ENCODE results near the gene HMGN4. TPM values are rescaled to one million over a fixed set of nuclear protein-coding genes. Genes with fewer than 3 reads are reported as not detected.

The HMGN4 gene
- total and polyA plus RNA-seq, 7 donors = 55.9 to 104 (median 70.6) TPM

- DNase-seq = peak; percentile 91
- WGBS, 2 donors = 1% methylated on average over 19 of the region's 19 CpGs
- Histone ChIP-seq H3K9me3 (no peaks in the 10 kb centered on the region), H3K27me3 (no peaks in the 10 kb centered on the region), H3K4me3 (peak overlapping the region; percentile 36 to 51 (median 48)), H3K36me3 (no peaks in the 10 kb centered on the region), H3K4me1 (peaks cover 4 to 24% (median 9%) of the 10 kb centered on the region in 4 donors), H3K27ac (peak overlapping the region; percentile 69 to 89 (median 79))
- intact Hi-C loops (cut with DNase I) = loop anchor here (1.0 to 5.0 kb wide), 4 partner anchors 14 to 242 kb away; no protein-coding TSS in a partner anchor
- TF ChIP-seq POLR2A (IDR thresholded peaks at IDR 0.05) (no peak), EP300 (IDR thresholded peaks at IDR 0.05) (no peak), POLR2AphosphoS5 (IDR thresholded peaks at IDR 0.05) (peak in 2 of 4 donors; percentile 13 to 22)
- TF ChIP-seq, protein P1, sequence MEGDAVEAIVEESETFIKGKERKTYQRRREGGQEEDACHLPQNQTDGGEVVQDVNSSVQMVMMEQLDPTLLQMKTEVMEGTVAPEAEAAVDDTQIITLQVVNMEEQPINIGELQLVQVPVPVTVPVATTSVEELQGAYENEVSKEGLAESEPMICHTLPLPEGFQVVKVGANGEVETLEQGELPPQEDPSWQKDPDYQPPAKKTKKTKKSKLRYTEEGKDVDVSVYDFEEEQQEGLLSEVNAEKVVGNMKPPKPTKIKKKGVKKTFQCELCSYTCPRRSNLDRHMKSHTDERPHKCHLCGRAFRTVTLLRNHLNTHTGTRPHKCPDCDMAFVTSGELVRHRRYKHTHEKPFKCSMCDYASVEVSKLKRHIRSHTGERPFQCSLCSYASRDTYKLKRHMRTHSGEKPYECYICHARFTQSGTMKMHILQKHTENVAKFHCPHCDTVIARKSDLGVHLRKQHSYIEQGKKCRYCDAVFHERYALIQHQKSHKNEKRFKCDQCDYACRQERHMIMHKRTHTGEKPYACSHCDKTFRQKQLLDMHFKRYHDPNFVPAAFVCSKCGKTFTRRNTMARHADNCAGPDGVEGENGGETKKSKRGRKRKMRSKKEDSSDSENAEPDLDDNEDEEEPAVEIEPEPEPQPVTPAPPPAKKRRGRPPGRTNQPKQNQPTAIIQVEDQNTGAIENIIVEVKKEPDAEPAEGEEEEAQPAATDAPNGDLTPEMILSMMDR (IDR thresholded peaks at IDR 0.05) = no peak
These were observed 15.7 kb downstream of the HMGN4 start for GRCh38 chr6:26553635-26554446.

GRCh38 chr6:26554447-26554696, 16.2 kb downstream of the HMGN4 start:
- Histone ChIP-seq H3K27me3 (no peaks in the 10 kb centered on the region), H3K9me3 (no peaks in the 10 kb centered on the region), H3K27ac (peak overlapping the region; percentile 69 to 89 (median 79)), H3K4me1 (peaks cover 4 to 24% (median 9%) of the 10 kb centered on the region in 4 donors), H3K4me3 (peak overlapping the region; percentile 5 to 51 (median 48)), H3K36me3 (no peaks in the 10 kb centered on the region)
- TF ChIP-seq POLR2A (IDR thresholded peaks at IDR 0.05) (no peak), EP300 (IDR thresholded peaks at IDR 0.05) (no peak), POLR2AphosphoS5 (IDR thresholded peaks at IDR 0.05) (no peak)
- TF ChIP-seq, protein P1 (IDR thresholded peaks at IDR 0.05) = no peak
- intact Hi-C loops (cut with DNase I) = loop anchor here (5.0 kb wide), 1 partner anchor 242 kb away; no protein-coding TSS in a partner anchor
- DNase-seq = no peak
- 11 to 20% methylated on average over 1 of the region's 1 CpG for WGBS, 2 donors

DNA sequence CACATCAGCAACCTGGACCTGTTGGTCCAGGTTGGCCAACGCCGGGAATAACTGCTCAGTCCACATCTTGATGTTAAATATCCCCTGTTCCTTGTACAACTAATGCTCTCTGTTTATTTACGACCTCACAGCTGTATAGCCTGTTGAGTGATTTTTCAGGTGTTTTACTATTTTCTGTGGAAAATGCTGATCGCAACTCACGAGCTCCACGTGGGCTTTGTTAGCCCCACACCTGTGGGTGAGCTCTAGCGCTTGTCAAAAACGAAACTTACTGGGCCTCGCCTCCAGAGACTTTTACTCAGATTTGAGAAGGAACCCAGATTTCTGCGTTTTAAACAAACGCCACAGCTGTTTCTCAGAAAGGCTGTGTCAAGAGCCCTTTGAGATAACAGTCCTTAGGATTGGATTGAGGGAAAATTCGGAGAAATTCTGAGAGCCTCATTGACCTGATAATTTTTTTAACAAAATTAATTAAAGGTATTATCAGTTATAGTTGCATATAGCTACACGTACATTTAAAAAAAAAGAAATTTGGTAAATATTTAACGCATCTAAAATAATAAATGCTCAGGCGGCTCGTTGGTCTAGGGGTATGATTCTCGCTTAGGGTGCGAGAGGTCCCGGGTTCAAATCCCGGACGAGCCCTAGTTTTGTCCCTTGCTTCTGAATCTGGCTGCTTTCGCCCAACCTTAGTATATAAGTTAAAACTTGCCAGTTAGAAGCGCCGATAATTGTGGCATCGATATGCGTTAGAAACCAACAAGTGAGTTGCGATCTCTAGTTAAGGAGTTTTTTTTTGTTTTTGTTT, 16.7 kb downstream of the HMGN4 start:
- no peaks in the 10 kb centered on the region for H3K36me3 ChIP-seq
- intact Hi-C loops (cut with DNase I) = loop anchor here (5.0 kb wide), 1 partner anchor 243 kb away; no protein-coding TSS in a partner anchor
- TF ChIP-seq EP300 (IDR thresholded peaks at IDR 0.05) = no peak
- no peak for TF ChIP-seq POLR2A (IDR thresholded peaks at IDR 0.05)
- TF ChIP-seq, protein P1 (IDR thresholded peaks at IDR 0.05) = no peak
- no peak for TF ChIP-seq POLR2AphosphoS5 (IDR thresholded peaks at IDR 0.05)
- peak overlapping the region in 3 of 4 donors; percentile 5 to 51 (median 50) for H3K4me3 ChIP-seq
- 6 to 16% methylated on average over 27 of the region's 27 CpGs for WGBS, 2 donors
- DNase-seq = no peak
- H3K27me3 ChIP-seq = no peaks in the 10 kb centered on the region
- H3K4me1 ChIP-seq = peaks cover 4 to 22% (median 9%) of the 10 kb centered on the region in 4 donors
- no peaks in the 10 kb centered on the region for H3K9me3 ChIP-seq
- H3K27ac ChIP-seq = peak overlapping the region; percentile 38 to 89 (median 79)

- no peak for DNase-seq
- no peaks in the 10 kb centered on the region for H3K27me3 ChIP-seq
- no peaks in the 10 kb centered on the region for H3K36me3 ChIP-seq
- H3K27ac ChIP-seq = peak overlapping the region in 2 of 4 donors; percentile 9 to 82
- intact Hi-C loops (cut with DNase I) = no loop called here
- peaks cover 4 to 14% (median 9%) of the 10 kb centered on the region in 4 donors for H3K4me1 ChIP-seq
- TF ChIP-seq EP300 (IDR thresholded peaks at IDR 0.05) (no peak), POLR2A (IDR thresholded peaks at IDR 0.05) (no peak), POLR2AphosphoS5 (IDR thresholded peaks at IDR 0.05) (no peak)
- TF ChIP-seq, protein P1 (IDR thresholded peaks at IDR 0.05) = no peak
- WGBS, 2 donors = 54 to 73% methylated on average over 19 of the region's 19 CpGs
- H3K4me3 ChIP-seq = peak overlapping the region in 1 of 4 donors; percentile 51
- no peaks in the 10 kb centered on the region for H3K9me3 ChIP-seq
These were observed 17.5 kb downstream of the HMGN4 start for GRCh38 chr6:26555505-26556262.
